H1 (cell line): ENCODE results near the gene STX8. TPM values are rescaled to one million over a fixed set of nuclear protein-coding genes. Genes with fewer than 3 reads are reported as not detected.

Experiments used
- BRCA1 ChIP-seq: IDR thresholded peaks from 2 replicates; pipeline ENCODE4 v1.6.1; 2012; ENCODE audit warnings: low read depth, low read length, improper control_type of control experiment
- CHD7 ChIP-seq: fragments of 300-600 bp; sonication (generic); IDR thresholded peaks from 2 replicates; pipeline ENCODE4 v1.7.1; 2012; ENCODE audit warnings: low read length, moderate library complexity, mild to moderate bottlenecking, inconsistent platforms; ENCODE audit not compliant: insufficient replicate concordance
- MAFK ChIP-seq: IDR thresholded peaks from 2 replicates; pipeline ENCODE4 v1.6.1; 2012; ENCODE audit warnings: low read depth, mild to moderate bottlenecking, improper control_type of control experiment, low read length
- POLR2A ChIP-seq, 2 experiments: IDR thresholded peaks; 1 replicate in 1 of 2; 2 replicates in 1 of 2; pipeline ENCODE4 v1.6.1; 2011; ENCODE audit warnings: low read depth in 2 of 2, low read length in 2 of 2, mild to moderate bottlenecking in 2 of 2; ENCODE audit errors: control extremely low read depth in 1 of 2
- RBBP5 ChIP-seq: IDR thresholded peaks from 2 replicates; pipeline ENCODE4 v1.7.1; 2012; ENCODE audit warnings: low read depth, mild to moderate bottlenecking, inconsistent platforms, low read length, moderate library complexity, borderline replicate concordance
- SIRT6 ChIP-seq: IDR thresholded peaks from one replicate; pipeline ENCODE4 v1.7.1; 2012; ENCODE audit warnings: low read length, inconsistent platforms
- SRF ChIP-seq: IDR thresholded peaks from 2 replicates; pipeline ENCODE4 v1.6.1; 2011; ENCODE audit warnings: mild to moderate bottlenecking, low read depth, low read length, moderate library complexity
- TAF7 ChIP-seq: optimal IDR thresholded peaks from 2 replicates; pipeline ENCODE3; 2011; ENCODE audit warnings: low read depth, mild to moderate bottlenecking, inconsistent platforms, low read length, moderate library complexity, borderline replicate concordance
- TBP ChIP-seq: IDR thresholded peaks from 2 replicates; pipeline ENCODE4 v1.6.1; 2011; ENCODE audit warnings: low read depth, low read length, improper control_type of control experiment
- polyA plus RNA-seq, 7 experiments: library from polyadenylated mRNA; depleted of rRNA in 3 of 7; stranded (reverse) in 5 of 7; unstranded in 2 of 7; fragments of >200 nt in 5 of 7; fragments of 200-250 nt in 2 of 7; gene quantifications; 1 replicate in 5 of 7; 2 replicates in 1 of 7; 4 replicates in 1 of 7; pipeline versions ENCODE4 v1.2.1 to v1.2.3, GENCODE V29; 2011 to 2013; ENCODE audit warnings: missing spikeins in 2 of 7, mixed read lengths in 2 of 7
- total RNA-seq: library from RNA; stranded (reverse); fragmentation: NEBNext Ultra II Directional; extraction: Animal tissue kit (Norgen Biotek cat#: 25700); gene quantifications from 2 replicates; pipeline ENCODE4 v1.2.1, GENCODE V29; 2021

The STX8 gene
- total and polyA plus RNA-seq, 2 of the 8 experiments (the other 6 are each of a cell fraction or from before 2014, with no cell fraction given), result 22.8 to 42.5 TPM

GRCh38 chr17:9211133-9211765 is 364.4 kb downstream of the STX8 start (continued):
- TF ChIP-seq CHD7 (no peak), SRF (no peak), RBBP5 (no peak), TAF7 (no peak), BRCA1 (no peak), TBP (no peak), MAFK (no peak), POLR2A (IDR thresholded peaks at IDR 0.05; ENCODE audit: control extremely low read depth in 1 of 2, low read depth in 2 of 2, low read length in 2 of 2) (no peak), SIRT6 (no peak)
